GM12801 (cell line): Measurements from ENCODE around the gene CCDC152.

Source experiments
- TF ChIP-seq, protein P1 (sequence below): IDR thresholded peaks from one replicate; pipeline ENCODE4 v1.5.1; 2011; ENCODE audit warnings: control low read depth; ENCODE audit not compliant: insufficient read length; ENCODE audit errors: extremely low read depth

Gene CCDC152

DNA sequence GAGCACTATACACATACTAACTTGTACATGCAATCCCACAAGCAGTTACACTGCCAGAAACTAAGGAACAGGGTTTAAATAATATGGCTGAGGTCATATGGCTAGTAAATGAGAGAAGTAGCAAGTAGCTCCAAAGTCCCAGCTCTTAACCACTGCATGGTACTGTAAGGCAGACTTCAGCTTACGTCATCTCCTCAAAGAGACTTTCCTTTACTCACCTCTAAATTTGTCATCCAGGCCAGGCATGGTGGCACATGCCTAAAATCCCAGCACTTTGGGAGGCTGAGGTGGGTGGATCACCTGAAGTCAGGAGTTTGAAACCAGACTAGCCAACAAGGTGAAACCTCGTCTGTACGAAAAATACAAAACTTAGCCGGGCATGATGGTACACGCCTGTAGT is 75.4 kb downstream of the CCDC152 start:
- TF ChIP-seq, protein P1, sequence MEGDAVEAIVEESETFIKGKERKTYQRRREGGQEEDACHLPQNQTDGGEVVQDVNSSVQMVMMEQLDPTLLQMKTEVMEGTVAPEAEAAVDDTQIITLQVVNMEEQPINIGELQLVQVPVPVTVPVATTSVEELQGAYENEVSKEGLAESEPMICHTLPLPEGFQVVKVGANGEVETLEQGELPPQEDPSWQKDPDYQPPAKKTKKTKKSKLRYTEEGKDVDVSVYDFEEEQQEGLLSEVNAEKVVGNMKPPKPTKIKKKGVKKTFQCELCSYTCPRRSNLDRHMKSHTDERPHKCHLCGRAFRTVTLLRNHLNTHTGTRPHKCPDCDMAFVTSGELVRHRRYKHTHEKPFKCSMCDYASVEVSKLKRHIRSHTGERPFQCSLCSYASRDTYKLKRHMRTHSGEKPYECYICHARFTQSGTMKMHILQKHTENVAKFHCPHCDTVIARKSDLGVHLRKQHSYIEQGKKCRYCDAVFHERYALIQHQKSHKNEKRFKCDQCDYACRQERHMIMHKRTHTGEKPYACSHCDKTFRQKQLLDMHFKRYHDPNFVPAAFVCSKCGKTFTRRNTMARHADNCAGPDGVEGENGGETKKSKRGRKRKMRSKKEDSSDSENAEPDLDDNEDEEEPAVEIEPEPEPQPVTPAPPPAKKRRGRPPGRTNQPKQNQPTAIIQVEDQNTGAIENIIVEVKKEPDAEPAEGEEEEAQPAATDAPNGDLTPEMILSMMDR: no peak

- TF ChIP-seq, protein P1: no peak
Observed at GRCh38 chr5:42836070-42836769, 79.6 kb downstream of the CCDC152 start.

DNA sequence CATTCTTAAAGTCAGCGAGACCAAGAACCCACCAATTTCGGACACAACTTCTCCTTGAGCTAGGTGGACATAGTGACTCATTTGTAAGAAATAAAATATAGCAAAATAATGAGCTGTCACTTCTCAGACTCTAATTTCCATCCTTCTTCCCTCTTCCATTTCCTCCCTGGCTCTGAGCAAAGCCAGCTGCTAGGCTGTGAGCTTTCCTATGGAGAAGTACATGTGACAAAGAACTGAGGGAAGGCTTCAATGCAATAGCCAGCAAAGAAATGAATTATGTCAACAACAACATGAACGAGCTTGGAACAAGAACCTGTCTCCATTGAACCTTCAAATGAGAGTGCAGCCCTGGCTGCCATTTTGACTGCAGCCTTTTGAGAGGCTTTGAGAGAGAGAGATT is 81.0 kb downstream of the CCDC152 start:
- TF ChIP-seq, protein P1: no peak

GRCh38 chr5:42839196-42839595 is 82.6 kb downstream of the CCDC152 start:
- TF ChIP-seq, protein P1: no peak

- TF ChIP-seq, protein P1: no peak
Observed at GRCh38 chr5:42840269-42840668, 83.7 kb downstream of the CCDC152 start.

DNA sequence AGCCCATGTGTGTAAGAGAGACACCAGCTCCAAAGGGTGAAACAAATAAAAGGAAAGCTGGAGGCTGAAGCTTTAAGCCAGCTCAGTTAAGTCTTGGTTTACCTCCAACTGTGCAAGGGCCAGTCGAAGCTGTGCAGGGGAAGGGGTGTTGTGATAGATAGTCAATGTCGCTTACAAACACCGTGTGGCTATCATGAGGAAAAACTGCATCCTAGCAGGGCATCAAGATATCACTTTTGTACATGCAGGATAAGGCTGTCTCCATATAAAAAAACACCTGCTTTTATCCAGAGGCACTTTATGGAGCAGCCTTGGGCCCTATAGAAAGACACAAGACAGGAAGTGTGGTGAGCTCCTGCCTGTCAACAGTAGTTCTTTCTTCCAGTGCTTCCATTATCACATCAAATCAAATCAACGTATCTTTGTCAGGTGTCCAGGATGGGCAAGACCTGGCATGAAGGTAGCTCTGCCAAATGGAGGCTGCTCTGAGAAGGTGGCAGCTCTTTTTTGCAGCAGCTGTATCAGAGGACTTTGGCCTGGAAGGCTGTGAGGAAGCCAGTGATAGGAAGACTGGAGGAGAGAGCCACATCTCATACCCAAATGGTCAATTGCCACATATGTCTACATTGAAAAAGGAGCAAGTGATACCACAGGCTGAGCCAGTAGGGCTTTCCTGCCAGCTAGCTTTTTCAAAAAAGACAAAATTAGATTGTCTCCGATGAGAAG is 84.4 kb downstream of the CCDC152 start:
- TF ChIP-seq, protein P1: no peak

DNA sequence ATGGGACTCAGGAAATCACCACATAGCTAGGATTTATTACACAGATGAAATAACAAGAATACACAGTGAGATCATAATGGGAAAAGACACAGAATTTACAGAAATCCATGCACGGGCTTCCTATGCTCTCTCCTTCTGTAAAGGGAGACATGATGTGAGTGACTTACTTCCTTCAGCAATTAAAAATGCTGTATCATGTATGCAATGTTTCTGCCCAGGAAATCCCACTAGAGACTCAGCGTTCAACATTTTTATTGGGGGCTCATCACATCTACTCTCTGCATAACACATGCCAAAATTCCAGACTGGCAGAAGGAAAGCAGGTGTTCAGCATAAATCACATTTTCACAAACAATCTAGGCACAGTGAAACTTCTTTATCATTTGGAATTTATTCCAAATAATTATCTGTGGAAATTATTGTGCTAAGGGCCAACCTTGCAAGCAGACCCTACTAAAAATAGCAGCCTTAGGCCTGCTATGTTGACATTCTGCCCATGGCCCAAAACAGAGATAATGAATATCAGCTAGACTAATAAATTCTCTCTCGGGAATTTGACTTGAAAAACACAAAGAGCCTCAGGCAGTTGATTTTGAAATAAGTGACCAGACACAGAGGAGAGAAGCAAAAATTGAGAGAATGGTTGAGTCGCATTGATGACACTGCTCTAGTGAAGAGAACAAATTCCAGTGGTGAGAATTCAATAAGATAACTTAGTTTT is 86.5 kb downstream of the CCDC152 start:
- TF ChIP-seq, protein P1: no peak
